HepG2 (cell line): ENCODE data around the gene FGFR3.

Source experiments
- HDAC1 ChIP-seq: sonication (generic); formaldehyde crosslinking; IDR thresholded peaks from 2 replicates; pipeline ENCODE4 v1.5.1; 2020; ENCODE audit warnings: mild to moderate bottlenecking, missing genetic modification reagents
- PTBP1 ChIP-seq: fragments of 200-400 bp; formaldehyde crosslinking; IDR thresholded peaks from 2 replicates; pipeline ENCODE4 v1.6.1; 2018; ENCODE audit warnings: low read length, low read depth; ENCODE audit not compliant: poor library complexity, severe bottlenecking
- TF ChIP-seq, protein P1 (sequence below): sonication (generic); formaldehyde crosslinking; IDR thresholded peaks from 2 replicates; pipeline ENCODE4 v1.4.0; 2020; ENCODE audit warnings: low read depth, mild to moderate bottlenecking, missing genetic modification reagents

GRCh38 chr4:1841887-1842210, 48.8 kb downstream of the FGFR3 start:
- TF ChIP-seq, protein P1, sequence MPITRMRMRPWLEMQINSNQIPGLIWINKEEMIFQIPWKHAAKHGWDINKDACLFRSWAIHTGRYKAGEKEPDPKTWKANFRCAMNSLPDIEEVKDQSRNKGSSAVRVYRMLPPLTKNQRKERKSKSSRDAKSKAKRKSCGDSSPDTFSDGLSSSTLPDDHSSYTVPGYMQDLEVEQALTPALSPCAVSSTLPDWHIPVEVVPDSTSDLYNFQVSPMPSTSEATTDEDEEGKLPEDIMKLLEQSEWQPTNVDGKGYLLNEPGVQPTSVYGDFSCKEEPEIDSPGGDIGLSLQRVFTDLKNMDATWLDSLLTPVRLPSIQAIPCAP (CRISPR knock-in tag): no peak
- TF ChIP-seq PTBP1 (no peak), HDAC1 (no peak)
